G401 (cell line): ENCODE results near the gene LIM2. TPM values are rescaled to one million over a fixed set of nuclear protein-coding genes. Genes with fewer than 3 reads are reported as not detected.

Source experiments
- DNase-seq: peaks from one replicate; pipeline ENCODE4 v3.0.0-alpha.2; 2015; ENCODE audit warnings: low spot score
- in situ Hi-C: cut with HindIII; loops from 2 replicates; pipeline ENCODE4 v1.10.0; 2016; ENCODE audit warnings: low sequenced_read_pairs, mixed read lengths
- total RNA-seq: library from RNA; depleted of rRNA; stranded (reverse); fragments of >200 nt; shearing (Covaris generic); gene quantifications from 2 replicates; pipeline ENCODE4 v1.2.3, GENCODE V29; 2014

Gene LIM2
- total RNA-seq, 1 experiment from 2014 or later, result not detected

GRCh38 chr19:51345076-51345620 is 42.6 kb downstream of the LIM2 start:
- in situ Hi-C loops, result no loop called here
- DNase-seq, result no peak

GRCh38 chr19:51342631-51343569 is 44.9 kb downstream of the LIM2 start:
- in situ Hi-C loops, result no loop called here

GRCh38 chr19:51341976-51342580 is 45.7 kb downstream of the LIM2 start, which contains the start of gene VSIG10L:
TSS of gene VSIG10L (minus strand) at chr19:51342139. CDS start at chr19:51342124, 15 bp downstream.
- no peak for DNase-seq
- in situ Hi-C loops, result no loop called here

More at GRCh38 chr19:51342631-51343569, 44.9 kb downstream of the LIM2 start:
- DNase-seq, result no peak

- DNase-seq, result no peak
- in situ Hi-C loops, result no loop called here
Measured at GRCh38 chr19:51341066-51341465, 46.7 kb downstream of the LIM2 start.

DNA sequence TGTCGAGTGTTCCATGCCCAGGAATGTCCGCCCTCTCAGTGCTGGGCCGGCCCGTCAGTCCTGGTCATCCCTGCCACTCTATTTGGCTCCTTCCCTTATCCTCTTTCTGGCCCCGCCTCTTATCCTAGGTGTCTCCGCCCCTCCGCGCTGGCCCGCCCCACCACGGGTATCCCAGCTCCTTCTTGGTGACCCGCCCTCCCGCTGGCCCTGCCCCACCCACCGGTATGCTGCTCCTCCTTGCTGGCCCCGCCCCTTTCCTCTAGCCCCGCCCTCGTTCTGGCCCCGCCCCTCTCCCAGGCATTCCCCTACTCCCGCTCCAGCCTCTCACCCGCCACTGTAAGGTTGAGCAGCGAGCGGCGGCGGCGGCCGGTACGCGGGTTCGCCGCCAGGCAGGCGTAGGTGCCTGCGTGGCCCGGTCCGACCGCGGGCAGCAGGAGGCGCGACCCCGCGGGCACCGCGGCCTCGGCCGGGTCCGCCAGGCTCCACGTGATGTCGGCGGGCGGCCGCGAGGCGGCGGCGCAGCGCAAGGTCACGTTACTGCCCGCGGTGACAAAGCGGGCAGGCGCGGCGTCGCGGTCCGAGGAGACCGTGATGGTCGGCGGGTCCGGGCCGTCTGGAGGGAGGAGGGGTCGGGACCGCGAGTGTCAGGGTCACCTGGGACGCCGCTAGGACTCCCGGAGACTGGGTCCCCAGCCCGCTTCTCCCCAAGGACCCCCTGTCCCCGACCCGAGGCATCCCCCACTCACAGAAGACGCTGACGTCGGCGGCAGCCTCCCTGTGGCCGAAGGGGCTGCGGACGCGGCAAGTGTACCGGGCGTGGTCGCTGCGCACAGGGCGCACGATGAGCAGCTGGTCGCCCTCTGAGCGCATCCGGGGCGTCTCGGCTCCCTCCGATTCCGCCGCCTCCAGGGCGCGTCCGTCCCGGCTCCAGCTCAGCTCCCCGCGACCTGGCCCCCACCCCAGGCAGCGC is 47.8 kb downstream of the LIM2 start:
- in situ Hi-C loops, result no loop called here
- DNase-seq, result peak; percentile 97

DNA sequence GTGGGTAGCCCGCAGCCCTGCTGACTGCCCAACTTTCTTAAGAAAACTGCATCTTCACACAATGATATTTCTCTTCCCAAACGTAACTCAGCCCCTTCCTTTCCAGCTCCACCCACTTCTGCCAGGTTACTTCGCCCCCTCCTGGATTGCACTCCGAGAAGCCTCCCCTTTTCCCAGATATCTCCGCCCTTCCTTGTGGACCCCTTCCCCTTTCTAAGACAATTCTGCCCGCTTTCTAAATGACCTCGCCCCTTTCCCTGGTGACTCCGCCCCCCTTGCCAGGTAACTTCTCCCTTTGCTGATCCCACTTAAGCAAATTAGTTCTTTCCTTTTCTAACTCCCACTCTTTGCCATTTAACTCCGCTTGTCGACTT is 48.5 kb downstream of the LIM2 start:
- in situ Hi-C loops, result no loop called here
- DNase-seq, result no peak

- in situ Hi-C loops, result no loop called here
- peak; percentile 86 for DNase-seq
Measured at GRCh38 chr19:51338563-51339312, 49.0 kb downstream of the LIM2 start.

- DNase-seq, result no peak
- in situ Hi-C loops, result no loop called here
Measured at GRCh38 chr19:51337861-51338562, 49.8 kb downstream of the LIM2 start.

DNA sequence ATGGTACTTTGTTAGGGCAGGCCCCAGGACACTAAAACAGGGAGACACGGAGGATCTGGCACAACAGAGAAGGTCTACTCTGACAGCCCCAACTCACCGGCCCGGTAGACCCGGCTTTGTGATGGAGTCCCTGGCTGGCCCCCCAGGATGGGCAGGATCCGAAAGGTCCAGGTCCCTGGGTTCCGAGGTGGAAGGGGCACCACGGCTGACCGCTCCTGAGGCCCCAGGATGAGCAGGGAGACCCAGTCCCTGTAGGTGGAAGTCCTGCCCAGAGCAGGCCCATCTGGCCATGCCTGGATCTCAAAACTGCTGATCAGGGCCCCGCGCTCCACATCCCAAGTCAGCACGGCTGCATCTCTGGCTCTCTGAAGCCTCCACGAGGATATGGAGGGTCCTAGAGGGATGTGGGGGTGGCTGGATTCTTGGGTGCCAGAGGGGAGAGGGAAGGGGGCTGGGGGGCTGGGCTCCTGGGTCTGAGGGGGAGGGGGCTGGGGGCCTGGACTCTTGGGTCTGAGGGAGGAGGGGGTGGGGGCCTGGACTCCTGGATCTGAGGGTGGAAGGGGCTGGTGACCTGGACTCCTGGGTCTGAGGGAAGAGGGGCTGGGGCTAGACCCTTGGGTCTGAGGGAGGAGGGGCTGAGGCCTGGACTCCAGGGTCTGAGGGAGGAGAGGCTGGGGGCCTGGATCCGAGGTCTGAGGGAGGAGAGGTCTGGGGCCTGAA is 50.5 kb downstream of the LIM2 start:
- in situ Hi-C loops, result no loop called here

GRCh38 chr19:51333836-51334460 is 53.8 kb downstream of the LIM2 start:
- DNase-seq, result peak; percentile 99
- in situ Hi-C loops, result no loop called here

More for the DNA sequence above, 50.5 kb downstream of the LIM2 start:
- DNase-seq, result no peak

DNA sequence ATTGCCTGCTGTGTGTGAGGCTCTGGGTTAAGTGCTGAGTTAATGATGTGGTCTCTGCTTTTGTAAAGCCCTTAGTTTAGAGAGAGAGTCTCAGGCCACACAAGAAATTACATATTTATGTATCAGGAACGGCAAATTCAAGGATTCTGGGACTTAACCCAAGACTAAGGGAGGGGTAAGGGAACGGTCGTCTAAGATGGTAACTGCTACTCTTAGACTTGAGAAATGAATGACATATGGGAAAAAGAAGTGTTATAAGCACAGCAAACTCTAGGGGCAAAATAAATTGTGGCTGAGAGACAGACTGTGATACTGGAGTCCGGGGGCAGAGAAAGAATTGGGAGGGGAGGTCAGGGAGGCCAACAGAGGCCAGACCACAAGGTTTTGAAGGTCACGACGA is 56.1 kb downstream of the LIM2 start:
- in situ Hi-C loops, result no loop called here
- no peak for DNase-seq

DNA sequence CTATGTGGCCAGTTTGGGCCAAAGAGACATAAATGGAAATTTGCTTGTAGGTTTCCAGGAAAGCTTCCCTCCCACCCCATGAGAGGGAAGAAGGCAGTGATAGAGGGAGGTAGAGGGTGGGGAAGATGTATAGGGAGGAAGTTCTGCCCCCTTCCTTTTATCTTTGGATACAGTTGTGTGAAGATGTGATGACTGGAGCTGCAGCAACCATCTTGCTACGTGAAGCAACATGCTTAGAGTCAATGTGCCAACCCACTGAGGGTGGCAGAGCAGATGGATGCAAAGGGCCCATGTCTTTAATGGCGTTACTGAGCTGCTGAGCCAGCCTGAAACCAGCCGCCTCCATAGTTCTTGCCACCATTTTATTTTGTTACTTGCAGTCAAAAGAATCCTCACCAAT is 56.6 kb downstream of the LIM2 start:
- in situ Hi-C loops, result no loop called here
- no peak for DNase-seq

GRCh38 chr19:51330366-51330765 is 57.4 kb downstream of the LIM2 start:
- no peak for DNase-seq
- in situ Hi-C loops, result no loop called here
